GM18502 (cell line): ENCODE data around the gene SLC25A42.
A peak's percentile ranks its signal among the peaks of the same experiment; 100 is the strongest.
"Not testable (repeated sequence)": the region's sequence is repeated elsewhere in the genome, so short reads cannot be mapped to it uniquely, and the experiment has no call there.

ENCODE experiments used
- ATAC-seq: cut with Tn5 transposase; IDR thresholded peaks from one replicate; pipeline ENCODE4 v1.9.1; 2021; ENCODE audit warnings: mild to moderate bottlenecking; ENCODE audit not compliant: unreplicated experiment, poor library complexity

The SLC25A42 gene

GRCh38 chr19:19126102-19126501, 62.3 kb downstream of the SLC25A42 start:
- no peak for ATAC-seq

DNA sequence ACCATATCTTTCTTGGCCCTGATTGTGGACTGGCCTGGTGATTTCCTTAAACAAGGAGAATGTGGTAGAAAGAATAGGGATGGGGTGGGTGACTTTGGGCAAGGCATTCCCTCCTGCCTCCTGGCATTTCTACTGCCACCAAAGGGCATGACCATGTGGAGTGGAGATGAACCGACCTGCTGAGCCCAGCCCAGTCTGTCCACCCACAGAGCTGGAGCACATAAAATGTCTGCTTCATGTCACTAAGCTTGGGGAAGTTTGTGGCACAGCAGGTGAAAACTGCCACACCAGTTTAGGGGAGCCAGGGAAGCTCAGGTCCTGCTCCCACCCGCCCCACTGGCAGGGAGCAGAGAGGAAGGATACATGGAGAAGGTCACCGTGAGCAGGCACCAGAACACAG, 68.2 kb downstream of the SLC25A42 start:
- ATAC-seq, result no peak

DNA sequence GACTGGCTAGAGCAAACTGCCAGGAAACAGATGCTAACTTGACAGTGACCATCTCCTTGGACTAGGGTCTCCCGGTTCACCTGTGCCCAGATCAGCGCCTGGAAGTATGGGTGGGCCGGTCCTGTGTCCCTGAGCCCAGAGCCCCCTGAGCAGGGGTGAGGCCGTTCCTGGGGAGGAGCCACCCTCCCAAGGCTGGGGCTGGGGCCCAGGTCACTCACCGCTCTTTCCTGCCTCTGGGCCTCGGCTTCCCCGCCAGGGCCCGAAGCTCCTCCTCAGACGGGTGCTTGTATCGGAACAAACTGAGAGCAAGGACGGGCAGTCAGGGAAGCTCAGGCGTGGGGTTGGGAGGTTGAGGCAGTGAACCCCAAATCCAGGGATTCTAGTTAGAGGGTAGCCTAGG, 69.1 kb downstream of the SLC25A42 start:
- ATAC-seq, result no peak

- no peak for ATAC-seq
Measured at GRCh38 chr19:19133985-19134384, 70.2 kb downstream of the SLC25A42 start.

- no peak for ATAC-seq
Measured at GRCh38 chr19:19134687-19135158, 70.9 kb downstream of the SLC25A42 start.

DNA sequence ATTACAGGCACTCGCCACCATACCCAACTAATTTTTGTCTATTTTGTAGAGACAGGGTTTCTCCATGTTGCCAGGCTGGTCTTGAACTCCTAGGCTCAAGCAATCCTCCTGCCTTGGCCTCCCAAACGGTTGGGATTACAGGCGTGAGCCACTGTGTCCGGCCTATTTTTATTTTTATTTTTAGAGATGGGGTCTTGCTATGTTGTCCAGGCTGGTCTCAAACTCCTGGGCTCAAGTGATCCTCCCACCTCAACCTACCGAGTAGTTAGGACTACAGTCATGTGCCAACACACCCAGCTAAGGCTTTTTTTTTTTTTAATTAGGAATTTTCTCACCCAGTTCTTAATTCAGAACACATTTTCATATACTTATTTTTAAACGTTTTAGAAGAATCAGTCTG, 71.9 kb downstream of the SLC25A42 start:
- ATAC-seq, result not testable (repeated sequence)

DNA sequence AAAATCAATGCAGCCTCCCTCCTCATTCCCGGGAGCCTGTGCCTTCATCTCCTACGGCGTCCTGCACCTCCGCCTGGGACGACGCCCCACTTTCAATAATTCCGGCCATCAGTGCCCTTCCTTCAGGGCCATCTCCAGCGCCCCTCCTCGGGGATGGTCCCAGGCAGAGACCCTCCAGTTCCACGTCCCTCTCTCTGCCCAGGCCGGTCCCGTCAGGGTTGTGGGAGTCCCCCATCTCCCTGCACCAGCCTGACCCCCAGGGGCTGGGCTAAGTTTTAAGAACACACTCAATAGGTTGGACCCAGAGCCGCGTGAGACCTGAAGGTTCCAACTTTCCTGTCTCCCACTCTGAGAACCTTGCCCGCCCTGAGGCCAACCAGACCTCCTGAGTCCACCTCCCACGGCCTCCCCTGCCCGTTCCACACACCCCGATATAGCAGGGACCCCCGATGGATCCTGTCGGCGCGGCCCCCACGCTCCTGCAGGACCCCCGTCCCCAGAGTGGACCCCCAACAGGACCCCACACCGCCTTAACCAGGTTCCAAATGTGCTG, 73.8 kb downstream of the SLC25A42 start:
- no peak for ATAC-seq

DNA sequence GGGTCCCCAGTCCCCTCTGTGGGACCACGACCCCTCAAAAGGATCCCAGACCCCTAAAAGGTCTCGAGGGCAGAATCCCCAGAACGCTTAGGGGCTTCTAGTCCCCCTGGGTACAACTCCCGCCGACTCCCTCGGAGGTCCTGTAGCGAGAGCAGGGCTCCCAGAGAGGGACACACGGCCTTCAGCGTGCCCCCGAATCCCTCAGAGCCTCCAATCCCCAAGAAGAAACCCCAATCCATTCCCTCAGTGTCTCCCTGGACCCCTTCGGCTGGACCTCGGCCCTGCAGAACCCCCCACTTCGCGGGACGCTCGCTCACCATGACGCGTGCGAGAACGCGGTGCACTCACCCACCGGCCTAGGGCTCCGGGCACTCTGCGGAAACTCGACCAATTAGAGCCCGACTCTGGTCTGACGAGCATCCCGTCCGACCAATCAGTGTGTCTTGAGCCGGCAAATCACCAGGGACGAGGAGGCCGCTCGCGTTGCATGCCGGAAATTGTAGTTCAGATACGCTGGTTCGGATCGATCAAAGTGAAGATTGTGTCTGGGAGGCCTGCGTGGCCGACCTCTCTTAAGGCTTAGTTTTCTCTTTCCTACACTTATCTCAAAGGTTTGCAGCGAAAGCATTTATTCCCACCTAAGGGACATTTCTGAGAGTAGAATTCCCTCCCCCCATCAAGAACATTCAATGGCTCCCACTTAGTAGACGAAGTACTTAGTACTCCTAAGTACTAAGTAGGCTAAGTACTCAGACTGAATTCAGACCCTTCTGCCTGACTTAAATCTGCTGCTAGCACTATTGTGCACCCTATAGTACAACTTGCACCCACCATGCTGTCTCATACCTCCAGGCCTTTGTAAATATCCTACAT, 74.6 kb downstream of the SLC25A42 start, which contains the start of gene TMEM161A:
Gene TMEM161A (minus strand): TSS at position 370 of the 873 bp plus-strand sequence. CDS start 50 bp downstream, at position 320.
- ATAC-seq, result peak; percentile 97

- ATAC-seq, result no peak
Measured at GRCh38 chr19:19139876-19140229, 76.1 kb downstream of the SLC25A42 start.

DNA sequence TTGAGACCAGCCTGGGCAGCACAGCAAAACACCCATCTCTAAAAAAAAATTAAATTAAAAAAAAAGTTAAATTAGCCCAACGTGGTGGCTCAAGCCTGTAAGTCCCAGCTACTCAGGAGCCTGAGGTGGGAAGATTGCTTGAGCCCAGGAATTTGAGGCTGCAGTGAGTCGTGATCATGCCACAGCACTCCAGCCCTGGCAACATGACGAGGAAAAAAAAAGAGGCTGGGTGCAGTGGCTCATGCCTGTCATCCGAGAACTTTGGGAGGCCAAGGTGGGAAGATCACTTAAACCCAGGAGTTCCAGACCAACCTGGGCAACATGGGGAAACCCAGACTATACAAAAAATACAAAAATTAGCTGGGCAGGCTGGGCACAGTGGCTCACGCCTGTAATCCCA, 76.7 kb downstream of the SLC25A42 start:
- no peak for ATAC-seq

DNA sequence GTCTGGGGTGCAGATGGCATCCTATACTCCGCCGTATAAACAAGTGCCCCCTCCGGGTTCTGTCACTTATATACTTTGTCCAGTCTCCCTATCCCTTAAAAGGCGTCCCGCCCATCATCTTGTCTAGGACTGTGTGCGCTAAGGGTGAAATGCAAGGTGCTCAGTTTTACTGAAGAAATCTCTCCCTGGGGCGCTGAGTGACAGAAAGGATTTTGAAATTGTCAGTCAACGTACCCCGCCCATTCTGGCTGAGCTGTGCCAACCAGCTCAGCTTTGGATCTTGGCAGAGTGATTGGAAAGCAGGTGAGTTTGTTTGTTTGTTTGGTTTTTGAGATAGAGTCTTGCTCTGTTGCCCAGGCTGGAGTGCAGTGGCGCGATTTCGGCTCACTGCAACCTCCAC, 78.6 kb downstream of the SLC25A42 start:
- ATAC-seq, result no peak

DNA sequence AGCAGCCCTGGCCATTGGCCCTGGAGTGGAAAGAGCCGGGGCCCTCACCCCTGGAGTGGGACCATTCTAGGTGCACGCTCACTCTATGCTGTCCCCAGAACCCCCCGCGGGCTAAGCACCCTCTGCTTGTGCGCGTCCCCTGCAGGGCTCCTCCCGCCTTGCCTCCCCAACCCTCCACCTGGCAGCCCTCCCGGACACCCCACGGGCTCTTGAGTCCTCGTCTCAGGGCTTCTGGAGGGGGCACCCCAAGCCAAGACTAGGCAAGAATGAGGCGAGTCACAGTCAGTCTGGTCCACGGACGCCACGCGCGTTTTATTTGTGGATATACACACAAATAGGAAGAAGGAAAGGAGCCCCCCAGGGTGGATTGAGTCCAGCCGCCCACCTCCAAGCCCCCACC, 81.5 kb downstream of the SLC25A42 start:
- ATAC-seq, result no peak

DNA sequence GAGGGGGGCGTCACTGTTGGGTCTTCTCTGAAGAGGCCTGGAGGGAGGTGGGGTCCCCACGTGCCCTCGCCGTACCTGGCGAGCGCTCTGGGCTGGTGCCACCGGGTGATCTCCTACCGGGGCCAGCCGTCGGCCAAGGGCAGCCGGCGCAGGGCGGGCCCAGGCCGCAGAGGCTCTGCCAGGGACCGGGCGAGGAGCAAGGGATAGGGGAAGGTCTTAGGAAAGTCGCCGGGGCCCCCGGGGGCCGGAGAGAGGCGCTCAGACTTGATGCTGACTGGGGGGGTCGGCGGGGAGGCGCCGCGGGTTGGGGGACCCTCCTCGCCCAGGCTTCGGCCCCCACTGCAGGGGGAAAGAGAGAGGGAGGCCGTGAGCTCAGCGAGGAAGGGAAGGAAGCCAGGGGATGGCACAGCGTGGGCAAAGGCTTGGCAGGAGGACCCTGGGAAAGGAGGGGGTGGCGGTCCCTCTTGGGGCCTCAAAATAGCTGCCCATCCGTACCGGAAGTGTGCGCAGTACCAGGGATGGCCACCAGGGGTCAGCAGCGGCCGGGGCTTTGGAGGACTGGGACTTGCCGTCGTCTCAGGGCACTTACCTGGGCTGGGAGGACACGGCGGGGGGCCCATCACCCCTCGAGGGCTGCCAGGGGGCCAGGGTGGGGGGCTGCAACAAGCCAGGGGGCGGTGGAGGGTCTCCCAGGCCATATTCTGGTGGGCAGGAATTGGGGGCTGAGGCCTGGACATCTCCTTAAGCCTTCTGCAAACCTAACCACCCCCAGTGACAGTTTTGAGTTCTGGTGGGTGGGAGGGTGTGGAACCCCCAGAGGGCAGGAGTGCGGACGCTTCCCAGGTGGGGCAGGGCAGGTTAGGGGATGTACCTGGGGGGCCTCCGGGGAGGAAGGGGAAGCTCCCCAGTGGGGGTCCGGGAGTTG, 82.2 kb downstream of the SLC25A42 start:
- no peak for ATAC-seq

DNA sequence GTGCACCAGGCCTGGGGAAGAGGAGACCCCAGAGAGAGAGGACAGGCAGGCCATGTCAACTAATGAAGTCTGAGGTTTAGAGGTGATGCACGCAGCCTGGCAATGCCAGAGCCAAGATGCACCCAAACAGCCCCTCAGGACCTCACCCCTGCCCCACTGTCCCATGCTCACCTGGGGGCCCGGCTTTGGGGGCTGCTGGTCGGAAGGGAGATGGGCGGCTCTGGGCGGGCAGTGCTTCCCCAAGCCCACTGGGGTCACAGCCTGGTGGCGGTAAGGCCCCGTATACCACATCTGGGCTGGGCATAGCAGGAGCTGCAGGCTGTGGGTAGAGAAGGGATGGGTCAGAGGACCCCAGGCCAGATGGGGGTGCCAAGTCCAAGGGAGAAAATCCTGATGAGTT, 83.1 kb downstream of the SLC25A42 start:
- ATAC-seq, result no peak

DNA sequence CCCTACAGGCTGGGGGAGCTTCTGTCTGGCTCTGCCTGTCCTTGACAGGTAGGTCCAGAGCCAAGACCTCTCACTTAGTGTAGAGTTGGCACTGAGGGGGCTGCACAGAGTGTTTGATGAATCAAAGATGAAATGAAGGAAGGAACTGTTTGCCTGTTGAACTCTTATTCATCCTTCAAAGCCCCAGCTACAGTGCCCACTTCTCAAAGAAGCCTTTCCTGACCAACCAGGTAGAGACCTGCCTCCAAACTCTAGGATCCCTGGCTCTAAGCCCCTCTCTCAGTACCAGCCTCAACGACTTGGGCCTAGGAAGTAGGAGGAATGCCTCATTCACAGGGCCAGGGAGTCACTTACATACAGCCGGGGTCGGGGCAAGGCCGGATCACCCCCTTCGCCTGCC, 83.5 kb downstream of the SLC25A42 start:
- no peak for ATAC-seq

DNA sequence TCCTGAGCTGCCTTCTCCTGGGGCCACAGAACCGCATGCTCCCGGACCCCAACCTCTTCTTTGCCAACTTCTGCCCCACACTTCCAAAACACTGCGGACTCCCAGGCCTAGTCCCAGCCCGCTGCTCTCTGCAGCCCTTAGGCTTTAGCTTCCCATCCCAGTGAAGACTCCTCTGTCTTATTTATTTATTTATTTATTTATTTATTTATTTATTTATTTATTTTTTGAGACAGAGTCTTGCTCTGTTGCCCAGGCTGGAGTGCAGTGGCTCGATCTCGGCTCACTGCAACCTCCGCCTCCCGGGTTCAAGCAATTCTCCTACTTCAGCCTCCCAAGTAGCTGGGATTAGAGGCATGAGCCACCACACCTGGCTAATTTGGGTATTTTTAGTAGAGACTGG, 84.7 kb downstream of the SLC25A42 start:
- ATAC-seq, result not testable (repeated sequence)

DNA sequence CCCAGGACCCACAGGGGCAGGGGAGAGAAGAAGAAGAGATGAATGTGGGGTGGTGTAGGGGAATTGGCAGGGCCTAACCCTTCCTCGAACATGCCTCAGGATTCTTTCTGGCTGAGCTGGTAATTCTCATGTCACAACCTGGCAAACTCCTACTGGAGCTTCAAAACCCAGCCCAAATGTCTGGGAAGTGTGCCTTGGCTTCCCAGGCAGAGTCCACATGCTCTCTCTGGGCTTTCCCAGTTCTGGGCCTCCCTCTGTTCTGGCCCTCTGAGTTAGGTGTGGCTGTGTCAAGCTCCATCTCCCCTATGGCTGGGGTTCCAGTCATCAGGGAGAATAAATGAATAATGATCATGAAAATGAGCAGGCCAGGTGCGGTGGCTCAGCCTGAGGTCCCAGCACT, 85.6 kb downstream of the SLC25A42 start:
- no peak for ATAC-seq

DNA sequence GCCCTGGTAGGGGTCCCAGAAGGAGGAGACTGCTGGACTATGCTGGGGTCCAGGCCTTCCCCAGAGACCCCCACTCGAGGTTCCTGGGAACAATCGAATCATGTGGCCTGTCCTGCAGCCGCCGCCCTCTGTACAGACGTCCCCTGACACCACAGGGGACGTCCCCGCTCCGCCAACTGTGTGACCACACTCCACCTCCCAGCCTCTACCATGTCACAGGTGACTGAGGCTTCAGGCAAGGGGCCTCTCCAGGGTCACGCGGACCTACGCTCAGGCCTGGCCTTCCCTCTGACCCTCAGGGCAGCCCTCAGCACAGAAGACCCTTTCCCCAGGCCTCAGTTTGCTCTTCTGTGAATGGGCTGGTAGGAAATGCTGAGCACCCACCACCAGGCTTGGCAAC, 87.6 kb downstream of the SLC25A42 start:
- no peak for ATAC-seq

GRCh38 chr19:19152668-19153384, 89.0 kb downstream of the SLC25A42 start:
- ATAC-seq, result no peak
